HEK293 (cell line): ENCODE data around the gene THPO.
A peak's percentile ranks its signal among the peaks of the same experiment; 100 is the strongest.

Source experiments
- CTCF ChIA-PET: fragments of 350-600 bp; formaldehyde crosslinking; extraction: SDS; loops from one replicate; lab custom pipeline; 2021; ENCODE audit warnings: antibody characterized with exemption; lab: Yijun Ruan, JAX
- POLR2A ChIA-PET: fragments of 300-600 bp; formaldehyde crosslinking; extraction: SDS; loops from one replicate; lab custom pipeline; 2020; ENCODE audit warnings: antibody characterized with exemption, inconsistent platforms; lab: Yijun Ruan, JAX
- H3K27ac ChIP-seq: fragments of 200-500 bp; sonication (Bioruptor generic); 2 replicates; pipeline ENCODE4 v1.5.1; 2014; ENCODE audit warnings: low read depth, low read length, control low read depth, inconsistent platforms; ENCODE audit errors: extremely low read depth
- H3K36me3 ChIP-seq, 2 experiments: fragments of 200-500 bp in 1 of 2; sonication (Bioruptor generic) in 1 of 2; 1 replicate in 1 of 2; 2 replicates in 1 of 2; pipeline ENCODE4 v1.5.1; 2014 to 2017; ENCODE audit warnings: inconsistent platforms in 2 of 2, low read length in 2 of 2; ENCODE audit not compliant: control insufficient read depth in 2 of 2, insufficient read depth in 1 of 2
- H3K4me1 ChIP-seq: fragments of 200-500 bp; sonication (Bioruptor generic); 2 replicates; pipeline ENCODE4 v1.5.1; 2014; ENCODE audit warnings: mild to moderate bottlenecking, low read length, inconsistent platforms; ENCODE audit not compliant: control insufficient read depth, insufficient read depth
- H3K4me3 ChIP-seq: 2 replicates; pipeline ENCODE4 v1.5.1; 2011; ENCODE audit warnings: low read depth, mild to moderate bottlenecking, control low read depth, low read length, moderate library complexity
- H3K9me3 ChIP-seq: fragments of 200-500 bp; sonication (Bioruptor generic); 2 replicates; pipeline ENCODE4 v1.5.1; 2014; ENCODE audit warnings: low read depth, low read length, inconsistent platforms; ENCODE audit not compliant: control insufficient read depth, insufficient read depth
- GLIS2 ChIP-seq: fragments of 450-650 bp; formaldehyde crosslinking; IDR thresholded peaks from 2 replicates; pipeline ENCODE4 v1.5.1; 2016; ENCODE audit warnings: missing biosample characterization, missing genetic modification characterization
- KLF10 ChIP-seq: fragments of 450-650 bp; IDR thresholded peaks from 2 replicates; pipeline ENCODE4 v1.5.1; 2018; ENCODE audit warnings: missing biosample characterization, mild to moderate bottlenecking, missing genetic modification characterization
- SETDB1 ChIP-seq: IDR thresholded peaks from one replicate; pipeline ENCODE4 v1.6.1; 2017; ENCODE audit warnings: mild to moderate bottlenecking, low read length, moderate library complexity, mixed read lengths; ENCODE audit not compliant: insufficient read length
- ZBTB10 ChIP-seq: fragments of 450-650 bp; formaldehyde crosslinking; IDR thresholded peaks from 2 replicates; pipeline ENCODE4 v1.5.1; 2016; ENCODE audit warnings: missing biosample characterization, missing genetic modification characterization
- ZIC2 ChIP-seq: fragments of 450-650 bp; formaldehyde crosslinking; IDR thresholded peaks from 2 replicates; pipeline ENCODE4 v1.5.1; 2016; ENCODE audit warnings: missing biosample characterization, missing genetic modification characterization
- ZNF112 ChIP-seq: fragments of 450-650 bp; formaldehyde crosslinking; IDR thresholded peaks from 2 replicates; pipeline ENCODE4 v1.5.0; 2017; ENCODE audit warnings: missing biosample characterization, missing genetic modification characterization
- ZNF121 ChIP-seq: fragments of 450-650 bp; formaldehyde crosslinking; IDR thresholded peaks from 2 replicates; pipeline ENCODE4 v1.5.1; 2016; ENCODE audit warnings: missing biosample characterization, missing genetic modification characterization
- ZNF138 ChIP-seq: fragments of 450-650 bp; formaldehyde crosslinking; IDR thresholded peaks from 2 replicates; pipeline ENCODE4 v1.5.1; 2016; ENCODE audit warnings: missing biosample characterization, missing genetic modification characterization, borderline replicate concordance
- ZNF140 ChIP-seq: fragments of 450-650 bp; formaldehyde crosslinking; IDR thresholded peaks from 2 replicates; pipeline ENCODE4 v1.5.1; 2016; ENCODE audit warnings: missing biosample characterization, missing genetic modification characterization
- ZNF16 ChIP-seq: fragments of 450-650 bp; formaldehyde crosslinking; IDR thresholded peaks from 2 replicates; pipeline ENCODE4 v1.5.1; 2016; ENCODE audit warnings: low read depth, missing biosample characterization, missing genetic modification characterization
- ZNF280C ChIP-seq: fragments of 450-650 bp; formaldehyde crosslinking; IDR thresholded peaks from 2 replicates; pipeline ENCODE4 v1.5.1; 2016; ENCODE audit warnings: missing biosample characterization, missing genetic modification characterization
- ZNF518A ChIP-seq: fragments of 450-650 bp; formaldehyde crosslinking; conservative IDR thresholded peaks from 2 replicates; pipeline ENCODE4 v1.5.1; 2016; ENCODE audit warnings: low read depth, missing biosample characterization, missing genetic modification characterization
- ZNF658 ChIP-seq: fragments of 450-650 bp; formaldehyde crosslinking; IDR thresholded peaks from 2 replicates; pipeline ENCODE4; 2016; ENCODE audit warnings: missing biosample characterization, missing genetic modification characterization
- ZNF701 ChIP-seq: fragments of 450-650 bp; formaldehyde crosslinking; IDR thresholded peaks from 2 replicates; pipeline ENCODE4 v1.5.1; 2016; ENCODE audit warnings: missing biosample characterization, missing genetic modification characterization
- ZNF76 ChIP-seq: fragments of 450-650 bp; formaldehyde crosslinking; IDR thresholded peaks from 2 replicates; pipeline ENCODE4; 2016; ENCODE audit warnings: low read depth, missing biosample characterization, missing genetic modification characterization, borderline replicate concordance
- ZNF776 ChIP-seq: fragments of 450-650 bp; formaldehyde crosslinking; IDR thresholded peaks from 2 replicates; pipeline ENCODE4 v1.5.0; 2017; ENCODE audit warnings: missing biosample characterization, missing genetic modification characterization, borderline replicate concordance
- ZNF777 ChIP-seq: fragments of 450-650 bp; formaldehyde crosslinking; IDR thresholded peaks from 2 replicates; pipeline ENCODE4 v1.5.1; 2017; ENCODE audit warnings: missing biosample characterization, missing genetic modification characterization, borderline replicate concordance
- ZSCAN5A ChIP-seq: fragments of 450-650 bp; formaldehyde crosslinking; IDR thresholded peaks from 2 replicates; pipeline ENCODE4 v1.5.1; 2016; ENCODE audit warnings: missing biosample characterization, missing genetic modification characterization

The THPO gene

GRCh38 chr3:184391266-184391665, 13.3 kb upstream of the THPO start:
- no peak overlapping the region for H3K27ac ChIP-seq
- no peaks in the 10 kb centered on the region for H3K4me1 ChIP-seq
- ChIA-PET POLR2A (interaction anchor here (0.5 kb wide), 1 partner anchor 47 kb away, joined by 4 read pairs; no protein-coding TSS in a partner anchor), CTCF (no interaction called here)
- no peaks in the 10 kb centered on the region for H3K9me3 ChIP-seq
- TF ChIP-seq ZNF112 (no peak), ZNF776 (no peak), GLIS2 (no peak), ZNF658 (tag by site-specific recombination) (no peak), ZNF701 (no peak), ZNF140 (tag by site-specific recombination) (no peak), ZNF138 (tag by site-specific recombination) (no peak), ZNF16 (tag by site-specific recombination) (no peak), ZIC2 (tag by site-specific recombination) (no peak), ZNF777 (no peak), SETDB1 (no peak), ZNF518A (no peak), ZNF76 (tag by site-specific recombination) (no peak), ZBTB10 (tag by site-specific recombination) (no peak), ZSCAN5A (tag by site-specific recombination) (no peak)
- no peak overlapping the region for H3K4me3 ChIP-seq
- peaks cover 0 to 15% of the 10 kb centered on the region in 2 experiments; a peak in 1 of 3 replicates for H3K36me3 ChIP-seq

- no peak overlapping the region for H3K27ac ChIP-seq
- no peak overlapping the region for H3K4me3 ChIP-seq
- TF ChIP-seq KLF10 (tag by site-specific recombination) (no peak), ZNF280C (tag by site-specific recombination) (no peak), ZNF121 (tag by site-specific recombination) (0 out of 2 replicates have a peak, but pooled peaks have one; percentile 48)
- no peaks in the 10 kb centered on the region for H3K4me1 ChIP-seq
- ChIA-PET CTCF (interaction anchor here (1.3 kb wide), 1 partner anchor 18 kb away, joined by 5 read pairs; no protein-coding TSS in a partner anchor), POLR2A (no interaction called here)
- peaks cover 0 to 19% of the 10 kb centered on the region in 2 experiments; a peak in 1 of 3 replicates for H3K36me3 ChIP-seq
- H3K9me3 ChIP-seq, result no peaks in the 10 kb centered on the region
Measured at GRCh38 chr3:184389935-184390528, 12.0 kb upstream of the THPO start.
